ACC112 (cell line): ENCODE results near the gene CYP3A5.
"Not testable (repeated sequence)": the region's sequence is repeated elsewhere in the genome, so short reads cannot be mapped to it uniquely, and the experiment has no call there.

Source experiments
- H2AFZ ChIP-seq: fragments of 200-600 bp; sonication (generic); one replicate; pipeline ENCODE4 v1.6.0; 2017; ENCODE audit warnings: antibody characterized with exemption, low read length; ENCODE audit not compliant: unreplicated experiment
- H3K27ac ChIP-seq: fragments of 200-600 bp; sonication (generic); 2 replicates; pipeline ENCODE4 v1.5.1; 2014; ENCODE audit warnings: low read depth, mild to moderate bottlenecking, antibody characterized with exemption, low read length, moderate library complexity
- H3K27me3 ChIP-seq: fragments of 200-600 bp; sonication (generic); 2 replicates; pipeline ENCODE4 v1.6.1; 2014; ENCODE audit warnings: mild to moderate bottlenecking, antibody characterized with exemption, low read length, moderate library complexity, mixed read lengths; ENCODE audit not compliant: insufficient read depth
- H3K36me3 ChIP-seq: fragments of 200-600 bp; sonication (generic); 2 replicates; pipeline ENCODE4 v1.6.1; 2016; ENCODE audit warnings: mild to moderate bottlenecking, antibody characterized with exemption, low read length, moderate library complexity, mixed read lengths; ENCODE audit not compliant: insufficient read depth
- H3K4me1 ChIP-seq: fragments of 200-600 bp; sonication (generic); one replicate; pipeline ENCODE4 v1.6.1; 2016; ENCODE audit warnings: low read length, mixed read lengths; ENCODE audit not compliant: insufficient read depth, unreplicated experiment, control insufficient read depth
- H3K4me3 ChIP-seq: fragments of 200-600 bp; sonication (generic); 2 replicates; pipeline ENCODE4 v1.5.1; 2014; ENCODE audit warnings: mild to moderate bottlenecking, low read depth, low read length
- H3K79me2 ChIP-seq: fragments of 200-600 bp; sonication (generic); one replicate; pipeline ENCODE4 v1.6.0; 2016; ENCODE audit warnings: low read length; ENCODE audit not compliant: control insufficient read depth, unreplicated experiment, insufficient read depth

Gene CYP3A5

DNA sequence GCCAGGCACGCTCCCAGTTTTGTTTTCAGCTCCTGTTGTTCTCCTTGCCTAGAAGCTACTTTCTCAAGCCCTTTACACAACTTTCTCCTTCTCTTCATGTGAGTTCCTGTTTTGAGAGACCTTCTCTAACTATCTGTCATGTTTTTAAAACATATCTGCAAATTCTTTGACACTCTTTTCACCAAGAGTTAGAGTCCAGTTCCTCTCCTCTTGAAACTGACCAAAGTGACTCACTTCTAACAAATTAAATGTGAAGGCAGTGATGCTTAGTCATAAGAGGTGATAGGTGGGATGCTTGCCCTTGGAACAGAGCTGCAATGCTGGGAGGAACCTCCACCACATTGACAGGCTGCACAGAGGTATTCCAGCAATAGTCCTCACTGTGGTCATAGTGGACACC is 37.8 kb downstream of the CYP3A5 start:
- no peaks in the 10 kb centered on the region for H3K4me1 ChIP-seq
- H3K4me3 ChIP-seq: no peak overlapping the region
- no peaks in the 10 kb centered on the region for H3K27me3 ChIP-seq
- peaks cover 7% of the 10 kb centered on the region for H3K36me3 ChIP-seq
- H3K79me2 ChIP-seq: no peaks in the 10 kb centered on the region
- H2AFZ ChIP-seq: no peak overlapping the region
- no peak overlapping the region for H3K27ac ChIP-seq

DNA sequence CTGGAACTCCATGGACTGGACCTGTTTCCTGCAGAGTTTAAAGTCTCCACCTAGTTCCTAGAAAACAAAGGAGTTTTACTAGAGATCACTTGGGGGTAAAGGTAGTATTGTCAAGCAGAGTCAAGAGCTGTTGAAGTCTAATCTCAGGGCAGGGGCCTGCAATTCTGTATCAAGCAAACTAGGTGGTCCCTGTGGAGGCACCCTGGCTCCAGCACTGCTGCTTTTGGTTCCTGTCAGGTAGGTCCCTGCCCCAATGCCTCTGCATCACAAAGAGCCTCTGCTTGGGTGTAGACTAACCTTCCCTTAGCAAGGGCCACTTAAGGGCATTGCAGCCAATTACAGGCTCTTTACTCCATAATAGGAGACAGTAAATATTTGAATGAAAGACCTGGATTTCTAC is 40.5 kb downstream of the CYP3A5 start:
- no peaks in the 10 kb centered on the region for H3K36me3 ChIP-seq
- no peak overlapping the region for H2AFZ ChIP-seq
- no peaks in the 10 kb centered on the region for H3K4me1 ChIP-seq
- H3K27me3 ChIP-seq: no peaks in the 10 kb centered on the region
- no peak overlapping the region for H3K4me3 ChIP-seq
- no peak overlapping the region for H3K27ac ChIP-seq
- no peaks in the 10 kb centered on the region for H3K79me2 ChIP-seq

DNA sequence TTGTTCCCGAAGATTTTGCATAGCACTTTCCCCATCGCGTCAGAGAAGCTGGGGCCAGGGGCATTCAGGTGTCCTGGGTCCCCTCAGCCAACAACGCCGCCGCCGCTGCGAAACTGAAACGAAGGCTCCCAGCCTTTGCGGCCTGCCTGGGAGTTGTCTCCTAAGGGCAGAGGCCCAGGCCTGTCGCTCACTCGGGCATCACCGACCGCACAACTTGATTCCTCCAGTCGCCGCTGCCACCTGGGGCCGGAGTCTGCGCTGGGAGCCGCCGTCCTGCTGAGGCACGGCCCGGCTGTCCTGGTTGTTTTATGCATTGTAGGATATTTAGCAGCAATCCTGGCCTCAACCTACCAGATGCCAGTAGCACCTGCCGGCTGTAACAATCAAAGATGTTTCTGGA is 41.1 kb downstream of the CYP3A5 start:
- peaks cover 2% of the 10 kb centered on the region; the same call in 1 of the 2 replicates for H3K36me3 ChIP-seq
- H3K4me3 ChIP-seq: no peak overlapping the region
- no peak overlapping the region for H2AFZ ChIP-seq
- no peak overlapping the region for H3K27ac ChIP-seq
- H3K4me1 ChIP-seq: no peaks in the 10 kb centered on the region
- no peaks in the 10 kb centered on the region for H3K27me3 ChIP-seq
- H3K79me2 ChIP-seq: no peaks in the 10 kb centered on the region

DNA sequence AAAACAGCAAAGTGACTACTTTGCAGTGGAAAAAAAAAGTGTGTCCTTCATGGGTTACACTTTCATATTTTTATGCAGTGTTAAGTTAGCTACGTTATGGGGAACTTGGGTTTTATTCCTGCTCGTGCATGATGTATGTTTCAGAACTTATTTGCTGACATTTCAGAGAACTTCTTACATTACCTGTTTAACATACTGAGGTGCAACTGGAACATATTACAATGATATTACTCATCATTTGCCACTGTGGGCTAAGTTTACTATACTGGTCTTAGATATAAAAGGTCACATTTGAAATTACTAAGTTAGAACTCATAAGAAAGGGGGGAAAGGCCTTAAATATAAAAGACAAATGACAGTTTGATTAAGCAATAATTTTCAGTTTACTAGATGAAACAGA is 42.4 kb downstream of the CYP3A5 start:
- H3K4me1 ChIP-seq, H3K27ac ChIP-seq, H3K36me3 ChIP-seq, H3K4me3 ChIP-seq, H2AFZ ChIP-seq, H3K27me3 ChIP-seq, H3K79me2 ChIP-seq: not testable (repeated sequence)

DNA sequence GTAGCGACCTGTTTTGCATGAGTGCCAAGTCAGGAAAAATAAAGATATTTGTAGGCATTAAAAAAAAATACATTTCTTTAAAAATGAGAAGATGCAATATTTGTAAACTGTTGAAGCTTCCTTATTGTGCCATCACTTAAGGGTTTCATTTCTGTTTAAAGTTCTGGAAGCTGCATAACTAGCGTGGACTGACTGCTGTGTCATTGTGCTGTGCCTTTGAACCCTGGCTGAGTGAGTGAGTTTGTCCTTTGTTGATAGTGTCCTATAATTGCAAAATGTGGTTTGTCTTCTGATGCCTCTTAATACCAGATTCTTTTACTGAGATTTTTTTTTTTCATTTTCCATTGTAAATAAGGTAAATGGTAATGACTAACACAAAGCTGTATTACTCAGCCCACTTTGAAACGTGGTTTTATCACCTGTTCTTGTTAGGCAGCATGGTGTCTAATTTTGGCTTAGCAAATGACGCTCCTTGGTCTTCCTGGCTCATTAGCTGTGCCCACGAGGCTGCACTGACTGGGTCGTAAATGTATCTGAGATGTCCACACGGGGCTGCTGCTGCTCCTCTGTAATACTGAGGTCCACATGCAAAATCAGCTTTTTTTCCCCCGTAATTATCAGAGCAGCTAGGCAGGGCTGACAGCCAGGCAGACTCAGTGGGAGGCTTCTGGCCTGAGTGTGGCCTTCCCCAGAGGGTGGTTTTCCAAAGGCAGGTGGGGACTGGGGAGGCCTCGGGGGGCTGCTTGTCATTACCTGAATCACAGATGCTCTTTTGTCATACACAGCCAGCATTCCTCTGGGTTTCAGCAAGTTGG is 48.3 kb downstream of the CYP3A5 start:
- no peak overlapping the region for H2AFZ ChIP-seq
- no peak overlapping the region for H3K4me3 ChIP-seq
- no peak overlapping the region for H3K27ac ChIP-seq
- no peaks in the 10 kb centered on the region for H3K27me3 ChIP-seq
- no peaks in the 10 kb centered on the region for H3K4me1 ChIP-seq
- H3K79me2 ChIP-seq: no peaks in the 10 kb centered on the region
- peaks cover 11% of the 10 kb centered on the region; the same call in 1 of the 2 replicates for H3K36me3 ChIP-seq

DNA sequence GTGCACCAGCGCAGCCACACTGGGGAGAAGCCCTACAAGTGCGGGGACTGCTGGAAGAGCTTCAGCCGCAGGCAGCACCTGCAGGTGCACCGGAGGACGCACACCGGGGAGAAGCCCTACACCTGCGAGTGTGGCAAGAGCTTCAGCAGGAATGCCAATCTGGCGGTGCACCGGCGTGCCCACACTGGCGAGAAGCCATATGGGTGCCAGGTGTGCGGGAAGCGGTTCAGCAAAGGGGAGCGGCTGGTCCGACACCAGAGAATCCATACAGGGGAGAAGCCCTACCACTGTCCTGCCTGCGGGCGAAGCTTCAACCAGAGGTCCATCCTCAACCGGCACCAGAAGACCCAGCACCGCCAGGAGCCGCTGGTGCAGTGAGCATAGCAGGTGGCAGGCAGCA is 50.2 kb downstream of the CYP3A5 start:
- H3K4me3 ChIP-seq: no peak overlapping the region
- H3K4me1 ChIP-seq: no peaks in the 10 kb centered on the region
- no peak overlapping the region for H3K27ac ChIP-seq
- H3K27me3 ChIP-seq: no peaks in the 10 kb centered on the region
- no peaks in the 10 kb centered on the region for H3K79me2 ChIP-seq
- no peak overlapping the region for H2AFZ ChIP-seq
- peaks cover 11% of the 10 kb centered on the region; the same call in 1 of the 2 replicates for H3K36me3 ChIP-seq

DNA sequence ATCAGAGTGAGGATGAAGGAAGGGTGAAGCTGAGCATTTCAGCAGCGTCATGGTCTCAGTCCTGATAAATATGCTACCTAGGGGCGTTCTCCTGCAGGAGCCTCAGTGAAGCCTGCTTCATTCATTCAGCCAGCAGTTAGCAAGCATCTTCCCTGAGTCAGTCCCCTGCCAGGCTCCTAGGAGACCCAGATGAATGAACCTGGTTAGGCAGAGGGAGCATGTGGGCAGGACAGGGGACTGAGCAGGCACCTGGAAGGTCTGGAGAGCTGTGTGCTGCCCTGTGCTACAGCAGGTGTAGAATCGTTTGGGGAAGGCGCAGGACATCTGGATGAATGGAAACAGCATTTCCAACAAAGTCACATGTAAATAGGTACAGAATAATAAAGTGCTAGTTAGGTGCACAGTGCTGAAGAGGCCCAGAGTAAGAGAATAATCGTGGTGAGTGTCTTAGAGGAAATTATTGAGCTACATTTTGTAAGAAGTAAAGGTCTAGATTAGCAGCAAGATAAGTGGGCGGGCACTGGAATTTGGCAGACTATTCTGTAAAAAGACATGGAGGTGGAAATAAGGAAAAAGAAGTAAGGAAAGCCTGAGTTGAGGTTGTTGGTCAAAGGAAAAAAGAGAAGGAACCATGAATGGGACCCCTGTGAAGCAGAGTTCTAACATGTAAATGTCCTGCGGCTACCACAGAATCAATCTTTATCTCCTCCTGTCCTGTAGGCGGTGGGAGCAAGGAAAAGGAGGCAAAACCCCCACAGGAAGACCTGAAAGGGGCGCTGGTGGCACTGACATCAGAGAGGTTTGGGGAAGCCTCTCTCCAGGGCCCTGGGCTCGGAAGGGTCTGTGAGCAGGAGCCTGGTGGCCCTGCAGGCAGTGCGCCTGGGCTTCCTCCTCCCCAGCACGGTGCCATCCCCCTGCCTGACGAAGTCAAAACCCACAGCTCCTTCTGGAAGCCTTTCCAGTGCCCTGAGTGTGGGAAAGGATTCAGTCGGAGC is 51.0 kb downstream of the CYP3A5 start:
- Histone ChIP-seq H3K27me3 (no peaks in the 10 kb centered on the region), H3K79me2 (no peaks in the 10 kb centered on the region), H3K27ac (no peak overlapping the region), H3K4me3 (no peak overlapping the region), H3K4me1 (no peaks in the 10 kb centered on the region), H3K36me3 (peaks cover 9% of the 10 kb centered on the region; the same call in 1 of the 2 replicates), H2AFZ (no peak overlapping the region)

DNA sequence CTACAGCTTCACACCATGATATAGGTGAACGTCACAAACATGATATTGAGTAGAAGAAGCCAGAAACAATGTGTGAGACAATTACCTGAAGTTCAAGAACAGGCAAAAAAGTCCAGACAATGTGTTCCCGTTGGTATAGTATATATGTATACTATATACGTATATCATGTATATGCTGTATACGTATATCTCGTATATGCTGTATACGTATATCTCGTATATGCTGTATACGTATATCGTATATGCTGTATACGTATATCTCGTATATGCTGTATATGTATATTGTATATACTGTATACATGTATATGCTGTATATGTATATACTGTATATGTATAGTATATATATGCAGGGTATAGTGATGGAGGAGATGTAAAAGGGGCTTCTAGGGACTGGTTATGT is 52.3 kb downstream of the CYP3A5 start:
- no peaks in the 10 kb centered on the region for H3K79me2 ChIP-seq
- H2AFZ ChIP-seq: no peak overlapping the region
- peaks cover 9% of the 10 kb centered on the region; the same call in 1 of the 2 replicates for H3K36me3 ChIP-seq
- H3K27ac ChIP-seq: no peak overlapping the region
- H3K4me1 ChIP-seq: no peaks in the 10 kb centered on the region
- no peak overlapping the region for H3K4me3 ChIP-seq
- H3K27me3 ChIP-seq: no peaks in the 10 kb centered on the region

DNA sequence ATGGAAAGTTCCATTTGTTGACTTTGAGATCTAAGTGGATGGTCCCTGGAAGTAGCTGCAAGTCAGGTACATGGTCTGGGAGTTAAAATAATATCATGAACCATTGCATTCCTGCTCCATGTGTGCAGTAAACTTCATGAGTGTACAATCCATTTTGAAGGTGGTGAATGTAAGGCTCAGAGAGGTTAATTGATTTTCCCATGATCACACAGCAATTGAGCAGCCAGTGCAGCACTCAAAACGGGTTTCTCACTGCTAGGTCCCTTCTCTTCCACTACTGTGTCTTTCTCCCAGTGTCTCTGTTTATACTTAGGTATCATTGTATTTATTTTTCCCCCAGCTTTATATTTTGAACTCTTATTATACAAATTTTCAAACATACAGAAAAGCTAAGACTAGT is 53.1 kb downstream of the CYP3A5 start:
- Histone ChIP-seq H3K27me3 (no peaks in the 10 kb centered on the region), H3K27ac (no peak overlapping the region), H3K4me3 (no peak overlapping the region), H2AFZ (no peak overlapping the region), H3K36me3 (peaks cover 9% of the 10 kb centered on the region; the same call in 1 of the 2 replicates), H3K4me1 (no peaks in the 10 kb centered on the region), H3K79me2 (no peaks in the 10 kb centered on the region)

DNA sequence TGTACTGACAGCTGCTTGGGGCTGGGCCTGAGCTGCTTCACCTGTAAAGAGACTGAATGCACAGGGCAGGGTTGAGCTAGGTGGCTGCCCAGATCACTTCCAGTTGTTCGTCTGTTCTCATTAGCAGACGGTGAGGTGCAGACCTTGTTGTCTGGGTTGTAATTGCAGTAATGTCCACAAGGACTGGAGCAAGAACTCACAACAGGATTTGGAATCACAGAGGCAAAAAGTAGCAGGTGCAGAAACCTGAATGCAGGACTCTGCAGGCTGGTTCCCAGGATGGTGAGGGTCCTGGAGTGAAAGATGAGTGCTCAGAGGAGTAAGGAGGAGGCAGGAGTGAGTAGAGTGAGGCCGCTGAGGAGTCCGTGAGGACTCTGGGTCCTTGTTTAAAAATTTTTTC is 53.8 kb downstream of the CYP3A5 start:
- Histone ChIP-seq H3K4me1 (no peaks in the 10 kb centered on the region), H3K79me2 (no peaks in the 10 kb centered on the region), H3K36me3 (peaks cover 7% of the 10 kb centered on the region; the same call in 1 of the 2 replicates), H2AFZ (no peak overlapping the region), H3K27me3 (no peaks in the 10 kb centered on the region), H3K27ac (no peak overlapping the region), H3K4me3 (no peak overlapping the region)
